GM11168 (cell line): Measurements from ENCODE around the gene GADD45A.

Experiments used
- in situ Hi-C: fragments of 300-500 bp; cut with MboI; formaldehyde crosslinking; loops from one replicate; pipeline ENCODE4 v1.12.0; 2022; ENCODE audit warnings: low sequenced_read_pairs; ENCODE audit not compliant: unreplicated experiment

Gene GADD45A

GRCh38 chr1:67716800-67717199 lies 31.8 kb downstream of the GADD45A start:
- in situ Hi-C loops = no loop called here

- in situ Hi-C loops = no loop called here
These were observed 32.9 kb downstream of the GADD45A start for GRCh38 chr1:67717876-67718275.

- in situ Hi-C loops = no loop called here
These were observed 34.6 kb downstream of the GADD45A start for GRCh38 chr1:67719329-67720196.

GRCh38 chr1:67721112-67721511 lies 36.1 kb downstream of the GADD45A start:
- in situ Hi-C loops = no loop called here

GRCh38 chr1:67721650-67722291 lies 36.8 kb downstream of the GADD45A start:
- in situ Hi-C loops = no loop called here

GRCh38 chr1:67722292-67722944 lies 37.4 kb downstream of the GADD45A start:
- in situ Hi-C loops = no loop called here

- in situ Hi-C loops = no loop called here
These were observed 38.1 kb downstream of the GADD45A start for GRCh38 chr1:67723126-67723525.

GRCh38 chr1:67723620-67724019 lies 38.6 kb downstream of the GADD45A start:
- in situ Hi-C loops = no loop called here

GRCh38 chr1:67724928-67725560 lies 40.0 kb downstream of the GADD45A start:
- in situ Hi-C loops = loop anchor here (25.0 kb wide), 1 partner anchor 513 kb away; no protein-coding TSS in a partner anchor

- in situ Hi-C loops = loop anchor here (25.0 kb wide), 1 partner anchor 514 kb away; no protein-coding TSS in a partner anchor
These were observed 41.2 kb downstream of the GADD45A start for GRCh38 chr1:67726224-67726623.

- in situ Hi-C loops = loop anchor here (25.0 kb wide), 1 partner anchor 518 kb away; no protein-coding TSS in a partner anchor
These were observed 44.9 kb downstream of the GADD45A start for GRCh38 chr1:67729872-67730271.

GRCh38 chr1:67730312-67730711 lies 45.3 kb downstream of the GADD45A start:
- in situ Hi-C loops = loop anchor here (25.0 kb wide), 1 partner anchor 518 kb away; no protein-coding TSS in a partner anchor

GRCh38 chr1:67731322-67731721 lies 46.3 kb downstream of the GADD45A start:
- in situ Hi-C loops = loop anchor here (25.0 kb wide), 1 partner anchor 519 kb away; no protein-coding TSS in a partner anchor

- in situ Hi-C loops = loop anchor here (25.0 kb wide), 1 partner anchor 520 kb away; no protein-coding TSS in a partner anchor
These were observed 47.8 kb downstream of the GADD45A start for GRCh38 chr1:67732750-67733151.

- in situ Hi-C loops = loop anchor here (25.0 kb wide), 1 partner anchor 522 kb away; no protein-coding TSS in a partner anchor
These were observed 48.8 kb downstream of the GADD45A start for GRCh38 chr1:67733681-67734322.

GRCh38 chr1:67734323-67734690 lies 49.3 kb downstream of the GADD45A start:
- in situ Hi-C loops = loop anchor here (25.0 kb wide), 1 partner anchor 522 kb away; no protein-coding TSS in a partner anchor

GRCh38 chr1:67735206-67735605 lies 50.2 kb downstream of the GADD45A start:
- in situ Hi-C loops = loop anchor here (25.0 kb wide), 1 partner anchor 523 kb away; no protein-coding TSS in a partner anchor

- in situ Hi-C loops = loop anchor here (25.0 kb wide), 1 partner anchor 524 kb away; no protein-coding TSS in a partner anchor
These were observed 51.0 kb downstream of the GADD45A start for GRCh38 chr1:67735806-67736627.
